Panc1 (cell line): ENCODE results near the gene VANGL2. TPM values are rescaled to one million over a fixed set of nuclear protein-coding genes. Genes with fewer than 3 reads are reported as not detected.

ENCODE experiments used
- ATAC-seq: fragments of 200-7000 bp; cut with Tn5 transposase; 2 replicates; pipeline ENCODE4 v1.9.1; 2020; ENCODE audit warnings: mild to moderate bottlenecking, moderate library complexity
- BruUV-seq: library from RNA; stranded (reverse); fragments of 400-500 nt; replicated peaks from 2 replicates; lab custom pipeline; 2021; lab: Mats Ljungman, UMichigan
- CTCF ChIA-PET: fragments of 300-600 bp; sonication (Branson Sonifier 250); formaldehyde crosslinking; loops from one replicate; lab custom pipeline; 2022; ENCODE audit warnings: antibody characterized with exemption; lab: Charles Lee
- POLR2A ChIA-PET: fragments of 300-600 bp; sonication (Branson Sonifier 250); formaldehyde crosslinking; loops from one replicate; lab custom pipeline; 2022; ENCODE audit warnings: antibody characterized with exemption; lab: Charles Lee
- DNase-seq: peaks from one replicate; pipeline ENCODE4 v3.0.0-alpha.2; 2010; ENCODE audit warnings: low read depth, low spot score
- H3K27ac ChIP-seq: 2 replicates; pipeline ENCODE4 v1.5.1; 2011; ENCODE audit warnings: mild to moderate bottlenecking, low read length, inconsistent platforms
- H3K27me3 ChIP-seq: fragments of 200-500 bp; sonication (Bioruptor generic); 2 replicates; pipeline ENCODE4 v1.6.0; 2014; ENCODE audit warnings: low read length, inconsistent platforms; ENCODE audit not compliant: control insufficient read depth, insufficient read depth
- H3K36me3 ChIP-seq: fragments of 200-500 bp; sonication (Bioruptor generic); 2 replicates; pipeline ENCODE4 v1.5.1; 2014; ENCODE audit warnings: inconsistent platforms, mild to moderate bottlenecking, low read length, moderate library complexity; ENCODE audit not compliant: control insufficient read depth, insufficient read depth
- H3K4me1 ChIP-seq: 2 replicates; pipeline ENCODE4 v1.5.1; 2011; ENCODE audit warnings: inconsistent platforms, mild to moderate bottlenecking, low read length, moderate library complexity; ENCODE audit not compliant: control insufficient read depth, insufficient read depth
- H3K4me3 ChIP-seq, 2 experiments: 2 replicates each; pipeline ENCODE4 v1.5.1; 2011 to 2012; ENCODE audit warnings: low read depth in 2 of 2, low read length in 2 of 2, mild to moderate bottlenecking in 2 of 2, inconsistent platforms in 1 of 2, moderate library complexity in 1 of 2
- H3K9me3 ChIP-seq: fragments of 200-500 bp; sonication (Bioruptor generic); 2 replicates; pipeline ENCODE4 v1.5.1; 2014; ENCODE audit warnings: low read depth, mild to moderate bottlenecking, inconsistent platforms, low read length, moderate library complexity; ENCODE audit not compliant: control insufficient read depth, insufficient read depth
- POLR2AphosphoS5 ChIP-seq: IDR thresholded peaks from 2 replicates; pipeline ENCODE4 v1.6.1; 2012; ENCODE audit warnings: mild to moderate bottlenecking, low read depth, low read length, moderate library complexity
- REST ChIP-seq, 2 experiments: IDR thresholded peaks; 2 replicates each; pipeline ENCODE4 v1.6.1; 2011 to 2012; ENCODE audit warnings: low read depth in 2 of 2, control low read depth in 1 of 2, low read length in 1 of 2, mild to moderate bottlenecking in 1 of 2, moderate library complexity in 1 of 2; ENCODE audit not compliant: insufficient read depth in 1 of 2
- SIN3A ChIP-seq: IDR thresholded peaks from 2 replicates; pipeline ENCODE4 v1.6.1; 2012; ENCODE audit warnings: low read depth, mild to moderate bottlenecking, low read length, moderate library complexity, borderline replicate concordance; ENCODE audit not compliant: insufficient read depth
- TCF7L2 ChIP-seq: IDR thresholded peaks from 2 replicates; pipeline ENCODE4 v1.6.1; 2011; ENCODE audit warnings: mild to moderate bottlenecking, low read depth, low read length, inconsistent platforms
- in situ Hi-C: cut with HindIII; loops from 2 replicates; pipeline ENCODE4 v1.10.0; 2016; ENCODE audit warnings: low sequenced_read_pairs, low pct_unique_long_range_greater_than_20kb
- intact Hi-C: fragments of 100-400 bp; cut with micrococcal nuclease; formaldehyde crosslinking; loops from one replicate; pipeline ENCODE4 v1.10.0; 2022; ENCODE audit not compliant: unreplicated experiment
- total RNA-seq: library from RNA; stranded (reverse); gene quantifications from one replicate; pipeline ENCODE4 v1.2.1, GENCODE V29; 2021; ENCODE audit not compliant: unreplicated experiment
- TF ChIP-seq, protein P1 (sequence below): fragments of 450-650 bp; IDR thresholded peaks from 2 replicates; pipeline ENCODE4 v1.5.1; 2017; ENCODE audit warnings: mild to moderate bottlenecking

Gene VANGL2
- total RNA-seq, 1 experiment from 2014 or later = 0.10 TPM

GRCh38 chr1:160398823-160399222 is 1.5 kb upstream of the VANGL2 start:
- ChIA-PET CTCF (no interaction called here), POLR2A (interaction anchor here (0.6 kb wide), 1 partner anchor 28 kb away, joined by 3 read pairs; no protein-coding TSS in a partner anchor)
- H3K36me3 ChIP-seq = no peaks in the 10 kb centered on the region
- no peaks in the 10 kb centered on the region for H3K4me1 ChIP-seq
- no TSS peak for BruUV-seq
- H3K27ac ChIP-seq = no peak overlapping the region
- ATAC-seq = no peak
- no peak for DNase-seq
- in situ Hi-C loops = no loop called here
- no peaks in the 10 kb centered on the region for H3K9me3 ChIP-seq
- H3K27me3 ChIP-seq = peaks cover 31% of the 10 kb centered on the region
- intact Hi-C loops = no loop called here
- no peak for TF ChIP-seq REST (IDR thresholded peaks at IDR 0.05; ENCODE audit: insufficient read depth in 1 of 2, low read depth in 2 of 2, low read length in 1 of 2)
- TF ChIP-seq, protein P1, sequence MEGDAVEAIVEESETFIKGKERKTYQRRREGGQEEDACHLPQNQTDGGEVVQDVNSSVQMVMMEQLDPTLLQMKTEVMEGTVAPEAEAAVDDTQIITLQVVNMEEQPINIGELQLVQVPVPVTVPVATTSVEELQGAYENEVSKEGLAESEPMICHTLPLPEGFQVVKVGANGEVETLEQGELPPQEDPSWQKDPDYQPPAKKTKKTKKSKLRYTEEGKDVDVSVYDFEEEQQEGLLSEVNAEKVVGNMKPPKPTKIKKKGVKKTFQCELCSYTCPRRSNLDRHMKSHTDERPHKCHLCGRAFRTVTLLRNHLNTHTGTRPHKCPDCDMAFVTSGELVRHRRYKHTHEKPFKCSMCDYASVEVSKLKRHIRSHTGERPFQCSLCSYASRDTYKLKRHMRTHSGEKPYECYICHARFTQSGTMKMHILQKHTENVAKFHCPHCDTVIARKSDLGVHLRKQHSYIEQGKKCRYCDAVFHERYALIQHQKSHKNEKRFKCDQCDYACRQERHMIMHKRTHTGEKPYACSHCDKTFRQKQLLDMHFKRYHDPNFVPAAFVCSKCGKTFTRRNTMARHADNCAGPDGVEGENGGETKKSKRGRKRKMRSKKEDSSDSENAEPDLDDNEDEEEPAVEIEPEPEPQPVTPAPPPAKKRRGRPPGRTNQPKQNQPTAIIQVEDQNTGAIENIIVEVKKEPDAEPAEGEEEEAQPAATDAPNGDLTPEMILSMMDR = no peak
- TF ChIP-seq SIN3A = no peak
- TF ChIP-seq POLR2AphosphoS5 = no peak
- no peak overlapping the region for H3K4me3 ChIP-seq

DNA sequence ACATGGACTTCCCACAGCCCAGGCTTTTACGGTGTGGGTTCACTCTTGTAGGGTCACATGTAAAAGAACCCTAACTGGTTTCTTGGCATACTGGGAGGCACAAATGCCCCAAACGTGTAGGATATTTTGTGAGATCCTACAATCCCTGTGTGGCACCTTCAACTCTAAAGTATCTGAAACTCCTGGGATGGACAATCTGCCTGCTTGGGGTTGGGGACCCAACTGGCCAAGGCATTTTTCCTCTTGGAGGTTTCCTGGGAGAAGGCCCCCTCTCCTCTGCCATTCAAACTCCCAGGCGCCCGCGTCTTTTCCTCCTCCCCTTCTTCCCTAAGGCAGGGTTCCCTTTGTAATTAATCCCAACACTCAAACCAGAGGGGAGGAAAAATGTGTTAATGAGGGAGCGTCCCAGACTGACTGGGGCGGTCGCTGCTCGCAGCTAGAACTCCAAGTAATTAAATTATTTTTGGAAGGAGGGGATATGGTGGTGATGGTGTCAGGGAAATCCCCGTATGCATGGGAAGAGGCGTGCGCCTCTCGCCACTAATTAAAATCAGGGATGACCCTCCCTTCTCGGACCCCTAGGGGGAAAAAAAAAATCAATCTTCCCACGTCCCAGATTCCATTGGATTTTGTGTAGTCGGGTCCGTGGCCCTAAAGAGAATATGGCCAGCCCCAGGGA is 681 bp upstream of the VANGL2 start:
- Histone ChIP-seq H3K4me1 (no peaks in the 10 kb centered on the region), H3K4me3 (peak overlapping the region; percentile 3 to 34; a peak in 1 of 4 replicates), H3K27ac (no peak overlapping the region), H3K27me3 (peaks cover 31% of the 10 kb centered on the region), H3K36me3 (no peaks in the 10 kb centered on the region), H3K9me3 (no peaks in the 10 kb centered on the region)
- DNase-seq (no peak), ATAC-seq (no peak)
- BruUV-seq = no TSS peak
- in situ Hi-C loops = no loop called here
- intact Hi-C loops = no loop called here
- CTCF ChIA-PET = no interaction called here
- TF ChIP-seq, protein P1 = no peak
- no peak for TF ChIP-seq POLR2AphosphoS5
- no peak for TF ChIP-seq REST (IDR thresholded peaks at IDR 0.05; ENCODE audit: insufficient read depth in 1 of 2, low read depth in 2 of 2, low read length in 1 of 2)
- no peak for TF ChIP-seq TCF7L2
- no peak for TF ChIP-seq SIN3A
- POLR2A ChIA-PET = no interaction called here
